Stimulated activated CD4-positive, alpha-beta T cell treated with anti-CD3 and anti-CD28 coated beads, Interleukin-1b, Interleukin-23, amount 100 ng/mL, for 4 hours (primary cell): ENCODE data around the gene YIPF3.
"Not testable (repeated sequence)": the region's sequence is repeated elsewhere in the genome, so short reads cannot be mapped to it uniquely, and the experiment has no call there.

Source experiments
- DNase-seq, 2 donors: peaks; one replicate each; pipeline ENCODE4 v3.0.0-alpha.2; 2020; ENCODE audit warnings: low read depth in 2 of 2

YIPF3 gene

GRCh38 chr6:43493230-43493629, 23.5 kb downstream of the YIPF3 start:
- DNase-seq = no peak

GRCh38 chr6:43492673-43493072, 24.1 kb downstream of the YIPF3 start:
- no peak for DNase-seq

DNA sequence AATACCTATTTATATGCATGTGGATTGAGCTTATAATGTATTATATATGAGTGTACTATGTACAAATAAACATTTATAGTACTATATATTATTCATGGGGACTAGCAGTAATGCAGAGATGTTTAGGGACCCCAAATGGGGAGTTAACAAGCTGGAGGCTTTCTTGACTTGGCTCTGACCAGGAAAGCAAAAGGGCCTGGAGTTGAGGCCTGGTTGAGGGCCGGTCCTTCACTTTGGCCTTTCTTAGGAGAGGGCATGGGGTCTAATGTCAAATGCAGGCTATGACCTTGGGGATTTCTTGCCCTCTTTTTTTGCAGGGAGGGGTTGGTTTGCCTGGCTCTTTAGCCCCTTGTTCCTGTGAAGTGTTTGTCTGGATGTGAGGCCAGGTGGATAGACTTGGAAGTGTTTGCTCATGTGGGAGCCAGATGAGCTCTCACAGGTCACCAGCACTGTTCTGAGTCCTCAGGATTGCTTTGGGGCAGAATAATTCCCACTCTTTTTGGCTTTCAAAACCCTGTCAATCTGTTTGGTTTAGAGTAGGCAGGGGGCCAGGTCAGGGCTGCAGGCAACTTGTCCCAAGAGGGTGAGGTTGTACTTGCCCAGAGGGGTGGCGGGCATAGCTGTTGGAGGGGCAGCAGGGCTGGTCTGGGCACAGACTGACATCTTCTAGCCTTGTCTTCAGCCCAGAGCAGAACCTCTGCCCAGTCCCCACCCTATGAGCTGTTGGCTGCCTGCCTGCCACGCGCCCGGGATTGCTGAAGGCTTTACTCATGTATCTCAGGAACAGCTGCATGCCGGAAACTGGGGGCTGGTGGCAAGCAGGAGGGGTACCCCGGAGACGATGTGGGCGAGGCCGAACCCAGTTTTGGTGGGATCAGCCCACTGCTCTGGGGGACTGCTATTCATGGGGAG, 24.7 kb downstream of the YIPF3 start:
- no peak for DNase-seq

DNA sequence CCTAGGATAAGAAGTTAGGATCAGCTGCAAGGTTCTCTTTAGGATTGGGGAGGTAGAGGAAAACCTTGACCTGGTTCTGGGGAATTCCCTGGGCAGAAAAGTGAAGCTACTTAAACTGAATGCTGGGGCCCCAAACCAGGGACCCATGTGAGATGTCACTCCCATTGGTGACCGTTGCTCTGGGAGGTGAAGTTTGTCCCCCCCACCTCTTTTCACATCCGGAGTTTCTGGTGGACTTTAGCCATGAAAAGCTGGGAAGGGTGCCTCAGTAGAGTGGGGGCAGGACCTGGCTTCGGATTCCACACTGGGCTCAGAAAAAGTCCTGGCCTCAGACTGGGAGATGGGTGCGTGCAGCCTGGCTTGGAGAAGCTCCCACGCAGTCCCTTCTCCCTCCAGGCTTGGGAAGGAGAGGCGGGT, 26.2 kb downstream of the YIPF3 start:
- no peak for DNase-seq

DNA sequence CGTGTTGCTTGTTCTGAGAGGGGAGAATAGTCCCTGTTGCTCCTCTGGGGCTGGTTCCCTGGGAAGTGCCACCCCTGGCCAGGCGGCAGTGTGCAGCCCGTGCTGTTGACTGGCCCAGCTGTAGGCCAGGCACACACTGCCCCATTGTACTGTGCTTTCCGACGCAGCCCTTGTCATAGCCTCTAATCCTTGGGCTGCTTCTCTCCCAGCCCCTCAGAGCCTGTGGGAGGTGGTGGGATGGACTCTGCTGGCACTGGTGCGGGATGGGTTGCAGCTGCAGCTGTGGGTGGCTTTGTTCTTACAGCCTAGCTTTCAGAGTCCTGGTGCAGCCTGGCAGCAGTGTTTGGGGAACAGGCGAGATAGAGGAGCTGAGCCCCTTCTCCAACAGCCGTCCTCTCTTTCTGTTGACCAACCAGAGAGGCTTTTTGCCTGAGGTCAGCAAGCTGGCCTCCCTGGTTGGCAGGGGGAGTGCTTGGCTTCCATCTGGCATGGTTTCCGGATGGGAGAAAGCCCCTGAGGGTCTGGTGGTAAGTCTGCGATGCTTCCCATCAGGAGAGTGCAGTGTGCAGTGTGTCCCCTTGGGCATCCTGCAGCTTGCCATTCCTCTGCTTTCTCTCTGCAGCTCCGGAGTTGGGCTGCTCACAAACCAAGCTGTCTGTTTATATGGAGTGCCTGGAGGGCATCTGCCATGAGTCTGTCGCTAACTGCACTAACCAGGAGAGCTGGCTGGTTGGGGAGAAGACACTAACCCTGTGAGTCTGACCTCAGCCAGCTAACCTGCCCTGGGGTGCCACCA, 27.3 kb downstream of the YIPF3 start:
- DNase-seq = no peak

- no peak for DNase-seq
Observed at GRCh38 chr6:43488667-43489276, 28.0 kb downstream of the YIPF3 start.

- DNase-seq = no peak
Observed at GRCh38 chr6:43481591-43482236, 35.0 kb downstream of the YIPF3 start.

GRCh38 chr6:43481075-43481474, 35.7 kb downstream of the YIPF3 start:
- no peak for DNase-seq

DNA sequence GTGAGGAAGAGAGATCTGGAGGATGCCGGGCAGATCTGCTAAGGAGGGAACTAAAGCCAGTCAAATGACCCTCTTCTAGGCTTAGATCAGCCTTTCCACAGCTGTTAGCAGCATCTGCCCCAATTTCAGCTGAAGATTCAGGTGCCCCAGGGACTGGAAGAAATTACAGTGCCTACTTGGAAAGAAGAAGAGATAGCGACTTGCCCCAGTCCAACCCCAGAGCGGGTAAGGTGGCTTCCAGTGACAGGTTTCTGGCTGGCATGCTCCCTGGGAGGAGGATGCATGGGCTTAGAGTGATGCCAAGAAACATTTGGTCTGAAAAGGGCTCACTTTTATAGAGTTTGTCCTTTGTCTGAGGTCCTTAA, 38.7 kb downstream of the YIPF3 start:
- DNase-seq = no peak

DNA sequence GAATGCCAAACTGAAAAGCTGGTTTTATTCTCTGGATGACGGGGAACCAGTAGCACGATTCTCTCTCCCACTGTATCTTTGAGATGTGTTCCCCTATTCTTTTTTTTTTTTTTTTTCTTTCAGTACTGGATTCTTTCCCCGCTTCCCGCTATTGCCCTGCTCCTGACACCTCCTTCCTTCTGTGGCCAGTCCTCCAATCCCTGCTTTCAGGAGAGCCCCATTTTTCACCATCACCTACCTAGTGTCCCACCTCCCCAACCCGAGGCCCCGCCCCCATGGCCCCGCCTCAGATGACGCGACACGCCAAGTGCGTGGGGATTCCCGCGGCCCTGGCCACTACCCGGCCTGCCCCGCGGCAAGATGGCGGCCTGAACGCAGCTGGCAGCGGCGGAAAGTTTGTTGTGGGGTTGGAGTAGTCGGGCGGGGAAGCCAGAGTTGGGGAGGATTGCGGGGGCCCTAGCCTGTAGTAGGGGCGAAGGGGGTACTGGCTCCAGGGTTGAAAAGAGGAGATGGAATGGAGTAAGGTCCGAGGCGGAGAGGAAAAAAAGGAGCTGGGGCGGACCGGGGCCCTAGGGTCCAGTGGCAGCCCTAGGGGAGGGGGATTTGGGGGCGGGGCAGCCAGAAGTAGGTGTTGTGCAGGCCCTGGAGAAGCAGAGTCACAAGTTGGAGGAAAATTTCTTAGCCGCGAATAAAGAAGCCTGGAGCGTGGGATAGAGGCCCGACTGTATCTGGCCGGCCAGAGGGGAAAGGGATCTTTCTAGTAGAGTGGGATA, 39.3 kb downstream of the YIPF3 start, which contains the start of gene TJAP1:
Gene TJAP1, plus strand, starts transcription at position 336 of the 773 bp plus-strand sequence. CDS start 21,432 bp downstream, outside the sequence.
- DNase-seq = peak; percentile 97 to 99

DNA sequence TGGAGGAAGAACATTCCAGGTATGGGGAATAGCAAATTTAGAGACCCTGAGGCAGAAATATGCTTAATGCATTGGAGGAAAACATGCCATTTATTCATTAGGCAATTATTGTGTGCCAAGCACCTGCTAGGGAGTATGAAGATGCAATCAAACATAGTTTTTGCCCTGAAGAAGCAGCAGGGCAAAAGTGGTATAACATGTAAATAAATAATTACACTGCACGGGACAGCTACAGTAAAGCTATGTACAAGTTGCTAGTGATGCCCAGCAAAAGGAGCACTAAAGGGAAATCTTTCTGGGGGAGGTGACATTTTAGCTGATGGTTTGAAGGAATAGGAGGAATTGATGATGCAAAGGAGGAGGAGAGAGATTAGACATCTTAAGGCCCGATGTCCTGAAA, 40.0 kb downstream of the YIPF3 start:
- no peak for DNase-seq

- no peak for DNase-seq
Observed at GRCh38 chr6:43475516-43475915, 41.2 kb downstream of the YIPF3 start.

DNA sequence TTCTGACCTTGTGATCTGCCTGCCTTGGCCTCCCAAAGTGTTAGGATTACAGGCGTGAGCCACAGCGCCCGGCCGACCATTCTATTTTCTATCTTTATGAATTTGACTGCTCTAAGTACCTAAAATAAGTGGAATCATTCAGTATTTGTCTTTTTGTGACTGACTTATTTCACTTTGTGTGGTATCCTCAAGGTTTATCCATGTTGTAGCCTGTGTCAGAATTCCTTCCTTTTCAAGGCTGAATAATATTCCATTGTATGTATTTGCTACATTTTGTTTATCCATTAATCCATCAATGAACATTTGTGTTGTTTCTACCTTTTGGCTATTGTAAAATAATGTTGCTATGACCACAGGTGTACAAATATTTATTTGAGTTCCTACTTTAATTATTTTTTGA, 44.2 kb downstream of the YIPF3 start:
- DNase-seq = no peak

DNA sequence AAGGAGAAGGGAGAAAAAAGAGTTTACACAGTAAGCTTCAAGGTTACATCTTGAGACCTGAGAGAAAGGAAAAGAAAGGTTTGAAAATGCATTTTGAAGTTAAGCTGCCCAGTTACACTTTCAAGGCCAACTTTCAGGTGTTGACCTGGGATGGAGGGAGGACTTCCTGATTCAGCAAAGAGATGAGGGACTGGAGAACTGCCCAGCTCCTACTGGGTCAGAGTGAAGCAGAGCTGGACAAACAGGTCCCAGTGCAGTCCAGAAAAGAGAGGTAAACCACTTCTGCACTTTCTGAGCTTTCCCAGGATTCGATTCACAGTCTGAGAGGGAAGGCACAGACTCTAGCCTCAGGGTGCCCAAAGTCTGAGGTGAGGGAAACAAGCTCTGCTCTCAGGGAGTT, 45.3 kb downstream of the YIPF3 start:
- no peak for DNase-seq

- DNase-seq = no peak
Observed at GRCh38 chr6:43469947-43470346, 46.8 kb downstream of the YIPF3 start.

- DNase-seq = no peak
Observed at GRCh38 chr6:43468748-43469681, 47.7 kb downstream of the YIPF3 start.

GRCh38 chr6:43468240-43468639, 48.5 kb downstream of the YIPF3 start:
- DNase-seq = no peak

- no peak for DNase-seq
Observed at GRCh38 chr6:43467752-43468151, 49.0 kb downstream of the YIPF3 start.

DNA sequence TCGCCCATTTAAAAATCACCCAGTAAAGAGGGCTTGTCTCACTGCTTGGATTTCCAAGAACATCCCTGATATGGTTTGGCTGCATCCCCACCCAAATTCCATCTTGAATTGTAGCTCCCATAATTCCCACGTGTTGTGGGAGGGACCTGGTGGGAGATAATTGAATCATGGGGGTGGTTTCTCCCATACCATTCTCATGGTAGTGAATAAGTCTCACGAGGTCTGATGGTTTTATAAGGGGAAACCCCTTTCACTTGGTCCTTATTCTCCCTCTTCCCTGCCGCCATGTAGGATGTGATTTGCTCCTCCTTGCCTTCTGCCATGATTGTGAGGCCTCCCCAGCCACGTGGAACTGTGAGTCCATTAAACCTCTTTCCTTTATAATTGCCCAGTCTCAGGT, 49.5 kb downstream of the YIPF3 start:
- DNase-seq = not testable (repeated sequence)

GRCh38 chr6:43465948-43466347, 50.8 kb downstream of the YIPF3 start:
- DNase-seq = no peak
